NCI-H1417 (cell line): ENCODE measurements around the gene KIF25.
"Not testable (repeated sequence)": the region's sequence is repeated elsewhere in the genome, so short reads cannot be mapped to it uniquely, and the experiment has no call there.

ENCODE experiments used
- DNase-seq, 3 experiments: peaks; one replicate each; lab custom pipeline; 2025; lab: John Stamatoyannopoulos, UW

Gene KIF25

DNA sequence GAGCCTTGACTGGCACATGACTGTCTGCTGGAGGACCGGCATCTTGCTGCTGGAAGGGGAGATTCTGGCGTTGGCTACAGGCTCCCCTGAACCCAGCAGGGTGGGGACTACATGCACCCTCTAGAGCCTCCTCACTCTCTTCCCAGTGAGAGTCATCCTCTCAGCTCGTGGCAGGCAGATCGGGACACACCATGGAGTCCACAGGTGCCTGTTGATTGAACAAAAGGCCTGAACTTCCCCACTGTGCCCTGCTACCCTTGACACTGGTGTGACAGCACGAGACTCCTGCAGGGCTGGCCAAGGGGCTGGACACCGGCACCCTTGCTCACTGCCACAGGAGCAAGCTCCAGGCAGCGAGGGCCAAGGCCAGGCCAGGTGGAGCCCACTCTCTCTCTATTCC lies 73.3 kb downstream of the KIF25 start:
- no peak for DNase-seq

GRCh38 chr6:168071620-168072019 lies 74.1 kb downstream of the KIF25 start:
- no peak for DNase-seq

DNA sequence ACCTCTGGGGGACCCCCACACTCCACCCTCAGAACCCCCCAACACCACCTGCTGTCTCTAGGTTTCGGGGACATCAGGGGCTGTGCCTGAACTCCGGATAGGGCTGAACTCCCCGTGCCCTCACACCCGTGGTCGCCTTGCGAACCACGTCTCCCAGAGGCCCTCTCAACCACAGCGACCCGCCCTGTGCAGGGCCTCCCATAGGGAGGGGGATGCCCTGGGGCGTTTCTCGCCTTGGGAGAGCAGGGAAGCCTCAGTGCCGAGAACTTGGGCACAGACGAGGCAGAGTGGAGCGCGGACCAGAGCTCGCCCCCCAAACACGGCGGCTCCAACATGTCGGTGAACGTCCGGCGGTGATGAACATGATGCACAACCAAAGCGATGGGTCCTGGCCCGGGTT lies 74.8 kb downstream of the KIF25 start:
- no peak for DNase-seq

DNA sequence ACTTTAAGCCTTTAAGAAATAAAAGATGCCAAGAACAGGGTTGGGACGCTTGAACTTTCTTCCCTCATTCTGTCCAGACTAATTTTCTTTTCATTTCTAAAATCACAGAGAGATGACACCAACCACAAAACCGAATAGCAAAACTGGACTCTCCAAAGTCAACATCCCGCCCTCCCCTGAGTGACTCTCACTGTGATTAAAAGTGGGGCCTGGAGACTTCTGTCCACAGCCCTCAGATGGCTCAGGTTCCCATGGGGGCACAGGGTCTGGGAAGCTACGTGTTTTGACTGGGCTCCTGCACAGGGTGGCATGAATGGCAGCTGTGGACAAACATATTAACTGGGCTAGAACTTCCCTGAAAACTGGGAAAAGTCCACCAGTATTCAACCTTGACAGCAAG lies 75.3 kb downstream of the KIF25 start:
- no peak for DNase-seq

GRCh38 chr6:168073937-168074730 lies 76.7 kb downstream of the KIF25 start:
- no peak for DNase-seq

- no peak for DNase-seq
Measured at GRCh38 chr6:168075216-168075615, 77.7 kb downstream of the KIF25 start.

DNA sequence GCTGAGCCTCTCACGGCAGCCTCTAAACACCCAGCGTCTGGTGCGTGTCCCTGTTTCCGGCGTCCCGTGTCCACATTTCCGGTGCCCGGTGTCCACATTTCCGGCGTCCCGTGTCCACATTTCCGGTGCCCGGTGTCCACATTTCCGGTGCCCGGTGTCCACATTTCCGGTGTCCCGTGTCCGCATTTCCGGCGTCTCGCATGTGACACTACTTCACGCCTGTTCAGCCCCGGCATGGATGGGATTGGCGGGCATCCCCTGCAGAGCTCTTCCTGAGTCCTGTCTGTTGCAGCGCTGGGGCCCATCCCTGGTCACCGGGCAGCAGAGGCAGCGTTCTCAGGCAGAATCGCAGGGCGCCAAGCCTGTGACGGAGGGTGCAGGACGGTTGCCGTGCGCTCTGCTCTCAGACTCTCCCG lies 78.3 kb downstream of the KIF25 start:
- DNase-seq: no peak

DNA sequence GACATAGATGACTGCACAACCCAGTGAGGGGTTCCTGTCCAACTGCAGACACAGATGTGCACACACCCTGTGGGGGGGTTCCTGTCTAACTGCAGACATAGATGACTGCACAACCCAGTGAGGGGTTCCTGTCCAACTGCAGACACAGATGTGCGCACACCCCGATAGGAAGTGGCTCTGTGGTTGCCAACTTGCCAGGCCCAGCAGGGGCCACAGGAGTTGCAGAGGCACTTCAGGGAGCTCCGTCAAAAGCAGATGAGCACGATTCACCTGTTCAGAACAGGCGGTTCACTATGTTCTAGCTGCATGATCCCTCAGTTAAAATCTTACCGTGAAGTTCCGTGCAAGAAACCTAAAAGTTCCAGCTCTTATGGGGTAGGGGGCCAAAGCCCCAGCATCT lies 79.9 kb downstream of the KIF25 start:
- DNase-seq: not testable (repeated sequence)

DNA sequence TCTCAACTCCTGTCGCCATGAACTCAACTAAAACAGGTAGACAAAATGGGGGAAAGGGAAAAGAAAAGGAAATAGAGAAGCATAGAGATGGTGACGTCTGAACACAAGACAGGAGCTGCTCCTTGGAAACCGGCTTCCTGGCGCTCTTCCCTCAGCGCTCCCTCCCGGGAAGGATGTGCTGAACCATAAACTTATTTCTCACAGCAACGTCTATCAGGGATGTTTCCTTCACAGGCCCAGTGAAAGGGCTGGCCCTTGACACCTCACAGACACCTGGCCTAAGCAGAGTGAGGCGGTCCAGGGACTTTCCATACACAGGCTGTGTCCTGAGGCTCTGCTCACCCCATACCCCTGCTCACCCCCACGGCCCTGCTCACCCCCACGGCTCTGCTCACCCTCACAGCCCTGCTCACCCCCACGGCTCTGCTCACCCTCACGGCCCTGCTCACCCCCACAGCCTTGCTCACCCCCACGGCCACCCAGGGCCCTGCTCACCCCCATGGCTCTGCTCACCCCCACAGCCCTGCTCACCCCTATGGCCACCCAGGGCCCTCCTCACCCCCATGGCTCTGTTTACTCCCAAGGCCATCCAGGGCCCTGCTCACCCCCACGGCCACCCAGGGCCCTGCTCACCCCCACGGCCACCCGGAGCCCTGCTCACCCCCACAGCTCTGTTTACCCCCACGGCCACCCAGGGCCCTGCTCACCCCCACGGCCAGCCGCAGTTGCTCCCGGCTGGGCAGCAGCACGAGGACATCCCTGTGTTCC lies 80.9 kb downstream of the KIF25 start:
- no peak for DNase-seq

GRCh38 chr6:168078943-168079405 lies 81.5 kb downstream of the KIF25 start, which contains the start of gene FRMD1:
Gene FRMD1, minus strand, starts transcription at chr6:168079212. Its CDS starts 118 bp downstream, at chr6:168079094.
- no peak for DNase-seq

DNA sequence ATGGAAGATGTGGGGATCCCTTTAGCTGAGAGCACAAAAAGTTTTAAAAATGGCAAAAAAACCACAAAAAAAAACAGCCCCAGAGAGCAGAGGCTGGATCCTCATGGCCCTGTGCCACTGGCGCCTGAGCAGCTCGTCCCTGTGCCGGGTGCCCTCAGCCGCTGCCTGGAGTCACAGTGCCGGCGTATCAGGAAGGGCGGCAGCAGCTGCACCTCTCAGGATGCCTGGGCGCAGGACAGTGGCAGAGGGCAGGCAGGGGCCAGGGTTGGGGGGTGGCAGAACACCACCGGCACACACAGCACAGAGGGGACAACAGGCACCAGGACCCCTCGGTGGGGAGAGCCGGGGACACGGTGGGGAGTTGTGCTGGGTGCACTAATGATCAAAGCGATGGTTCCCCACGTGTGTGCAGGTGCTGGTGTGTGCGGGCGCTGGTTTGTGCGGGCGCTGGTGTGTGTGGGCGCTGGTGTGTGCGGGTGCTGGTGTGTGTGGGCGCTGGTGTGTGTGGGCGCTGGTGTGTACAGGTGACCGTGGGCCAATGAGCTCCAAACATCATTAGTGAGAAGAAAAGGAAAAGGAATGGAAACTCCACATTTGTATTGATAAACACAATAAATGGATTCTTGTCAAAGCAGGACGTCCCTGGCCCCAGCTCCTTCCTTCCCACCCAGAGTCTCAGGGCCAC lies 83.1 kb downstream of the KIF25 start:
- no peak for DNase-seq

DNA sequence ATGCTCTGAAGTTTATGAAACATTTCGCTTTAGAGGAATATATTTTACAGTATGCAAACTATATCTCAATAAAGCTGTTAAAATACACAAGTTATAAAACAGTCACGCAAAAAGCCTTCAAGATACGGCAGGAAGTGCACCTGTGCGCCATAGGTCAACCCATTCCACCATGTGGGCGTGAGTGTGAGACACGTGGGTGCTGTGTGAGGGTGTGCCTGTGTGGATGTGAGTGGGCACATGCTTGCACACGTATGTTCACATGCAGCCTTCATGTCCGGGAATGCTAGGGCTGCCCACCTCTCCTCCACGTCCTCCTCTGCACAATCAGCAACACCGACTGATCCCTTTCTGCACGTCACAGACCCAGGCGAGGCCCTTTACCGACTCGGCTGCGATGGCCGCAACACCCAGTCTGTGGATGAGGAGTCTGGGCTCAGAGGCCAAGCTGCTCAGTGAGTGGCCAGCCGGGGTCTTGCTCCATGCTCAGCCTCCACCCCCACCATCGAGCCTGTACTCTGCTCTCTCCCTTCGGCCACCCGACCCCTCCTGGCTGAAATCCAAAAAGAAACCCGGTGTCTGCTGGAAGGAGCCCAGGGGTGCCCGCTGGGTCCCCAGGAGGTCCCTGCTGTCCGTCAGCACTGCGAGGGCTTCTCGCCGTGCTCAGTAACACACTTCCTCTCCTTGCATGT lies 84.5 kb downstream of the KIF25 start:
- no peak for DNase-seq

DNA sequence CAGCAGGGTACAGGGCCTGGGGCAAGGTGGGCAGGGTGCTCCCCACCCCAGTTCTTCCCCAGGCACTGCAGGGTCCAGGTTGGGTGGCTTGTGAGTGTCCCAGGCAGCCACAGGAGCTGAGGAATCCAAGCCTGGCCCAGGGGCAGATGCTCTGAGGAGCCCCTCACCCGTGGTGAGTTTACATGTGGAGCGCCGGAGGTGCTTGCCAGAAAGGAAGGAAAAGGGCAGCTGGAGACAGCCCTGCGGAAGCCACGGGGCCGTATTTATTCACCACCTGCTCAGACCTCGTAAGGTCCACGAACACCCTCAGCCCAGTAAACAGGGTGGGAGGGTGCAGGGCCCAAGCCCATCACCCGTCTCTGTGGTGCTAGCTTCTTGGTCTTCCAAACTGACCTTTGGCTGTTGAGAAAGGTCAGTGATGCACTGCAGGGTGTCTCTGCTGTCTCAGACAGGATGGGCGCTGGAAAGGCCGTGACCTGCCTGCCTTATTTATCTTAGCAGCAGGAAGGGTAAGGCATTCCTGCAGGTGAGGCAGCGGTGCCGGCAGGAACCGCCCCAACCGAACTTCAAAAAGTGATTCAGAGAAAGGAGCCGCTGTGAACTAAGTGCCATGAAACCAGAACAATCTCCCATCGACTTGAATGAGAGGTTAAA lies 85.5 kb downstream of the KIF25 start:
- DNase-seq: peak; percentile 3 to 81 (median 58)

- no peak for DNase-seq
Measured at GRCh38 chr6:168083514-168083885, 86.0 kb downstream of the KIF25 start.

GRCh38 chr6:168084465-168085160 lies 87.1 kb downstream of the KIF25 start:
- no peak for DNase-seq

DNA sequence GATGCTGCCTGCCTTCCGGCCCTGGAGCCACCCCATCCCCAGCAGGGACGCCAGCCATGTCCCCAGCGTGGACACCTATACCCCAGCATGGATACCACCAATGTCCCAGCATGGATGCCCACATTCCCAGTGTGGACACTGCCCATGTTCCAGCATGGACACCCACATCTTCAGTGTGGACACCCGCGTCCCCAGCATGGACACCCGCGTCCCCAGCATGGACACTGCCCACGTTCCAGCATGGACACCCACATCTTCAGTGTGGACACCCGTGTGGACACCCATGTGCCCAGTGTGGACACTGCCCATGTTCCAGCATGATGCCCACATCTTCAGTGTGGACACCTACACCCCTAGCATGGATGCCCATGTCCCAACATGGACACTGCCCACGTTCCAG lies 88.6 kb downstream of the KIF25 start:
- DNase-seq: no peak

- no peak for DNase-seq
Measured at GRCh38 chr6:168086616-168087015, 89.1 kb downstream of the KIF25 start.

- DNase-seq: no peak
Measured at GRCh38 chr6:168087436-168088160, 90.1 kb downstream of the KIF25 start.

- peak; percentile 36 to 67 (median 44) for DNase-seq
Measured at GRCh38 chr6:168088161-168089053, 90.9 kb downstream of the KIF25 start.
